SK-N-SH (cell line): ENCODE results near the gene MROH7. TPM values are rescaled to one million over a fixed set of nuclear protein-coding genes. Genes with fewer than 3 reads are reported as not detected.
"Not testable (repeated sequence)": the region's sequence is repeated elsewhere in the genome, so short reads cannot be mapped to it uniquely, and the experiment has no call there.

Experiments used
- CTCF ChIA-PET: fragments of 300-600, 350-600 bp; formaldehyde crosslinking; extraction: SDS; loops from one replicate; lab custom pipeline; 2021; lab: Yijun Ruan, JAX
- POLR2A ChIA-PET: fragments of 350-600 bp; sonication (Branson Sonifier 250); formaldehyde crosslinking; extraction: SDS; loops from one replicate; lab custom pipeline; 2020; ENCODE audit warnings: antibody characterized with exemption, inconsistent platforms; lab: Yijun Ruan, JAX
- DNase-seq: peaks from one replicate; pipeline ENCODE4 v3.0.0; 2012
- H2AFZ ChIP-seq: fragments of 200-600 bp; sonication (generic); 2 replicates; pipeline ENCODE4 v1.8.1; 2016; ENCODE audit warnings: antibody characterized with exemption, mild to moderate bottlenecking, low read depth
- H3F3A ChIP-seq: fragments of 200-600 bp; sonication (generic); replicated peaks from 2 replicates; pipeline ENCODE3; 2016; ENCODE audit warnings: antibody characterized with exemption, mild to moderate bottlenecking; ENCODE audit not compliant: insufficient read depth
- H3K27ac ChIP-seq, 2 experiments: fragments of 200-500 bp in 1 of 2; fragments of 200-600 bp in 1 of 2; sonication (Bioruptor generic) in 1 of 2; sonication (generic), shearing (Covaris generic) in 1 of 2; 2 replicates each; pipeline versions ENCODE4 v1.5.1 to v1.6.1; 2014 to 2016; ENCODE audit warnings: low read depth in 2 of 2, inconsistent platforms in 1 of 2, low read length in 1 of 2, mild to moderate bottlenecking in 1 of 2, mixed read lengths in 1 of 2
- H3K27me3 ChIP-seq: fragments of 200-600 bp; sonication (generic), shearing (Covaris generic); 2 replicates; pipeline ENCODE4 v1.6.1; 2016; ENCODE audit warnings: mixed run types; ENCODE audit not compliant: insufficient read depth
- H3K36me3 ChIP-seq, 2 experiments: fragments of 200-500 bp in 1 of 2; fragments of 200-600 bp in 1 of 2; sonication (Bioruptor generic) in 1 of 2; sonication (generic) in 1 of 2; replicated peaks in 1 of 2; 2 replicates each; pipeline versions ENCODE3 to v1.5.1; 2014 to 2016; ENCODE audit warnings: low read length in 1 of 2, mild to moderate bottlenecking in 1 of 2; ENCODE audit not compliant: insufficient read depth in 2 of 2, control insufficient read depth in 1 of 2
- H3K4me1 ChIP-seq, 2 experiments: fragments of 200-500 bp in 1 of 2; fragments of 200-600 bp in 1 of 2; sonication (Bioruptor generic) in 1 of 2; sonication (generic), shearing (Covaris generic) in 1 of 2; 2 replicates each; pipeline versions ENCODE4 v1.5.1 to v1.6.1; 2014 to 2016; ENCODE audit warnings: low read depth in 1 of 2, low read length in 1 of 2, mixed run types in 1 of 2; ENCODE audit not compliant: insufficient read depth in 2 of 2, control insufficient read depth in 1 of 2
- H3K4me2 ChIP-seq: fragments of 200-600 bp; sonication (generic), shearing (Covaris generic); 2 replicates; pipeline ENCODE4 v1.6.1; 2017; ENCODE audit warnings: mixed run types
- H3K4me3 ChIP-seq, 2 experiments: fragments of 200-500 bp in 1 of 2; fragments of 200-600 bp in 1 of 2; sonication (Bioruptor generic) in 1 of 2; sonication (generic), shearing (Covaris generic) in 1 of 2; 2 replicates each; pipeline versions ENCODE4 v1.5.1 to v1.8.1; 2014 to 2016; ENCODE audit warnings: low read depth in 2 of 2, inconsistent platforms in 1 of 2, low read length in 1 of 2, mild to moderate bottlenecking in 1 of 2, mixed read lengths in 1 of 2, moderate library complexity in 1 of 2
- H3K79me2 ChIP-seq: fragments of 200-600 bp; sonication (generic); 2 replicates; pipeline ENCODE4 v1.8.1; 2017; ENCODE audit warnings: mild to moderate bottlenecking; ENCODE audit not compliant: insufficient read depth
- H3K9ac ChIP-seq: fragments of 200-600 bp; sonication (generic); 2 replicates; pipeline ENCODE4 v1.6.1; 2017; ENCODE audit warnings: mixed run types
- H3K9me2 ChIP-seq: fragments of 200-600 bp; sonication (generic); 2 replicates; pipeline ENCODE4 v1.6.1; 2017; ENCODE audit warnings: mixed run types
- H3K9me3 ChIP-seq: fragments of 200-600 bp; sonication (generic); 2 replicates; pipeline ENCODE4 v1.6.1; 2017; ENCODE audit warnings: mixed run types, mild to moderate bottlenecking, moderate library complexity
- H4K20me1 ChIP-seq: fragments of 200-600 bp; sonication (generic); 2 replicates; pipeline ENCODE4 v1.6.1; 2017; ENCODE audit warnings: mild to moderate bottlenecking, mixed run types; ENCODE audit not compliant: insufficient read depth
- GATA2 ChIP-seq: sonication (generic); formaldehyde crosslinking; IDR thresholded peaks from 2 replicates; pipeline ENCODE4 v1.5.0; 2020; ENCODE audit warnings: mild to moderate bottlenecking, missing genetic modification reagents
- MEF2A ChIP-seq: IDR thresholded peaks from 2 replicates; pipeline ENCODE4 v1.4.0; 2012; ENCODE audit warnings: low read depth, borderline replicate concordance
- NFIC ChIP-seq: IDR thresholded peaks from 2 replicates; pipeline ENCODE4 v1.4.0; 2012; ENCODE audit warnings: borderline replicate concordance
- NRF1 ChIP-seq: IDR thresholded peaks from 2 replicates; pipeline ENCODE4 v1.6.1; 2012; ENCODE audit warnings: low read depth, mild to moderate bottlenecking, low read length
- POLR2AphosphoS5 ChIP-seq: IDR thresholded peaks from 2 replicates; pipeline ENCODE4 v1.6.1; 2012; ENCODE audit warnings: low read depth, low read length
- RFX5 ChIP-seq: IDR thresholded peaks from 2 replicates; pipeline ENCODE4 v1.6.1; 2012; ENCODE audit warnings: mild to moderate bottlenecking, improper control_type of control experiment, low read length
- RXRA ChIP-seq: IDR thresholded peaks from 2 replicates; pipeline ENCODE4 v1.4.0; 2012; ENCODE audit warnings: low read depth, mild to moderate bottlenecking, borderline replicate concordance
- TCF12 ChIP-seq: IDR thresholded peaks from 2 replicates; pipeline ENCODE4 v1.4.0; 2012
- WGBS: methylation state at CpG from one replicate; pipeline ENCODE4 v1.1.6; 2017; ENCODE audit warnings: low lambda C conversion rate; 5-methylcytosine and 5-hydroxymethylcytosine counted together
- polyA plus RNA-seq, 3 experiments: library from polyadenylated mRNA; depleted of rRNA; stranded (reverse); fragments of >200 nt; gene quantifications; 2 replicates each; pipeline ENCODE4 v1.2.3, GENCODE V29; 2012
- TF ChIP-seq, protein P1 (sequence below): fragments of 150-350 bp; IDR thresholded peaks from 2 replicates; pipeline ENCODE4 v1.6.1; 2017; ENCODE audit warnings: antibody characterized with exemption, low read length, low read depth, borderline replicate concordance
- TF ChIP-seq, protein P2 (sequence below): IDR thresholded peaks from 2 replicates; pipeline ENCODE4 v1.6.1; 2012; ENCODE audit warnings: mild to moderate bottlenecking, low read depth, low read length, moderate library complexity
- TF ChIP-seq, protein P3 (sequence below): fragments of 200-600 bp; sonication (generic); IDR thresholded peaks from 2 replicates; pipeline ENCODE4 v1.6.1; 2017; ENCODE audit warnings: antibody characterized with exemption, mild to moderate bottlenecking, moderate library complexity

MROH7 gene
- polyA plus RNA-seq, 1 of the 3 experiments (the other 2 are of a cell fraction), result 0.51 TPM

GRCh38 chr1:54627196-54627595 is 14.4 kb upstream of the MROH7 start:
- Histone ChIP-seq H3K4me3 (no peak overlapping the region), H3K9ac (no peak overlapping the region), H2AFZ (no peak overlapping the region), H3K27me3 (no peaks in the 10 kb centered on the region), H3K79me2 (no peaks in the 10 kb centered on the region), H3K9me2 (no peaks in the 10 kb centered on the region), H3F3A (no peaks in the 10 kb centered on the region), H4K20me1 (no peaks in the 10 kb centered on the region), H3K27ac (no peak overlapping the region)
- ChIA-PET CTCF (interaction anchor here (0.6 kb wide), 1 partner anchor 8 kb away, joined by 3 read pairs; no protein-coding TSS in a partner anchor), POLR2A (no interaction called here)
- WGBS, result 52% methylated on average over 4 of the region's 10 CpGs
- TF ChIP-seq MEF2A (no peak), RFX5 (no peak), TCF12 (no peak), RXRA (no peak), NRF1 (no peak), GATA2 (CRISPR knock-in tag) (no peak), POLR2AphosphoS5 (no peak), NFIC (no peak)
- TF ChIP-seq, protein P1, sequence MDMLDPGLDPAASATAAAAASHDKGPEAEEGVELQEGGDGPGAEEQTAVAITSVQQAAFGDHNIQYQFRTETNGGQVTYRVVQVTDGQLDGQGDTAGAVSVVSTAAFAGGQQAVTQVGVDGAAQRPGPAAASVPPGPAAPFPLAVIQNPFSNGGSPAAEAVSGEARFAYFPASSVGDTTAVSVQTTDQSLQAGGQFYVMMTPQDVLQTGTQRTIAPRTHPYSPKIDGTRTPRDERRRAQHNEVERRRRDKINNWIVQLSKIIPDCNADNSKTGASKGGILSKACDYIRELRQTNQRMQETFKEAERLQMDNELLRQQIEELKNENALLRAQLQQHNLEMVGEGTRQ, result no peak
- TF ChIP-seq, protein P2, sequence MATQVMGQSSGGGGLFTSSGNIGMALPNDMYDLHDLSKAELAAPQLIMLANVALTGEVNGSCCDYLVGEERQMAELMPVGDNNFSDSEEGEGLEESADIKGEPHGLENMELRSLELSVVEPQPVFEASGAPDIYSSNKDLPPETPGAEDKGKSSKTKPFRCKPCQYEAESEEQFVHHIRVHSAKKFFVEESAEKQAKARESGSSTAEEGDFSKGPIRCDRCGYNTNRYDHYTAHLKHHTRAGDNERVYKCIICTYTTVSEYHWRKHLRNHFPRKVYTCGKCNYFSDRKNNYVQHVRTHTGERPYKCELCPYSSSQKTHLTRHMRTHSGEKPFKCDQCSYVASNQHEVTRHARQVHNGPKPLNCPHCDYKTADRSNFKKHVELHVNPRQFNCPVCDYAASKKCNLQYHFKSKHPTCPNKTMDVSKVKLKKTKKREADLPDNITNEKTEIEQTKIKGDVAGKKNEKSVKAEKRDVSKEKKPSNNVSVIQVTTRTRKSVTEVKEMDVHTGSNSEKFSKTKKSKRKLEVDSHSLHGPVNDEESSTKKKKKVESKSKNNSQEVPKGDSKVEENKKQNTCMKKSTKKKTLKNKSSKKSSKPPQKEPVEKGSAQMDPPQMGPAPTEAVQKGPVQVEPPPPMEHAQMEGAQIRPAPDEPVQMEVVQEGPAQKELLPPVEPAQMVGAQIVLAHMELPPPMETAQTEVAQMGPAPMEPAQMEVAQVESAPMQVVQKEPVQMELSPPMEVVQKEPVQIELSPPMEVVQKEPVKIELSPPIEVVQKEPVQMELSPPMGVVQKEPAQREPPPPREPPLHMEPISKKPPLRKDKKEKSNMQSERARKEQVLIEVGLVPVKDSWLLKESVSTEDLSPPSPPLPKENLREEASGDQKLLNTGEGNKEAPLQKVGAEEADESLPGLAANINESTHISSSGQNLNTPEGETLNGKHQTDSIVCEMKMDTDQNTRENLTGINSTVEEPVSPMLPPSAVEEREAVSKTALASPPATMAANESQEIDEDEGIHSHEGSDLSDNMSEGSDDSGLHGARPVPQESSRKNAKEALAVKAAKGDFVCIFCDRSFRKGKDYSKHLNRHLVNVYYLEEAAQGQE, result no peak
- TF ChIP-seq, protein P3, sequence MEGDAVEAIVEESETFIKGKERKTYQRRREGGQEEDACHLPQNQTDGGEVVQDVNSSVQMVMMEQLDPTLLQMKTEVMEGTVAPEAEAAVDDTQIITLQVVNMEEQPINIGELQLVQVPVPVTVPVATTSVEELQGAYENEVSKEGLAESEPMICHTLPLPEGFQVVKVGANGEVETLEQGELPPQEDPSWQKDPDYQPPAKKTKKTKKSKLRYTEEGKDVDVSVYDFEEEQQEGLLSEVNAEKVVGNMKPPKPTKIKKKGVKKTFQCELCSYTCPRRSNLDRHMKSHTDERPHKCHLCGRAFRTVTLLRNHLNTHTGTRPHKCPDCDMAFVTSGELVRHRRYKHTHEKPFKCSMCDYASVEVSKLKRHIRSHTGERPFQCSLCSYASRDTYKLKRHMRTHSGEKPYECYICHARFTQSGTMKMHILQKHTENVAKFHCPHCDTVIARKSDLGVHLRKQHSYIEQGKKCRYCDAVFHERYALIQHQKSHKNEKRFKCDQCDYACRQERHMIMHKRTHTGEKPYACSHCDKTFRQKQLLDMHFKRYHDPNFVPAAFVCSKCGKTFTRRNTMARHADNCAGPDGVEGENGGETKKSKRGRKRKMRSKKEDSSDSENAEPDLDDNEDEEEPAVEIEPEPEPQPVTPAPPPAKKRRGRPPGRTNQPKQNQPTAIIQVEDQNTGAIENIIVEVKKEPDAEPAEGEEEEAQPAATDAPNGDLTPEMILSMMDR, result no peak
- TF ChIP-seq, all 33 proteins: peak for 0
- no peak overlapping the region for H3K4me2 ChIP-seq
- no peak for DNase-seq
- no peaks in the 10 kb centered on the region for H3K36me3 ChIP-seq
- no peaks in the 10 kb centered on the region for H3K9me3 ChIP-seq
- peaks cover 0 to 2% of the 10 kb centered on the region in 2 experiments; a peak in 1 of 4 replicates for H3K4me1 ChIP-seq

DNA sequence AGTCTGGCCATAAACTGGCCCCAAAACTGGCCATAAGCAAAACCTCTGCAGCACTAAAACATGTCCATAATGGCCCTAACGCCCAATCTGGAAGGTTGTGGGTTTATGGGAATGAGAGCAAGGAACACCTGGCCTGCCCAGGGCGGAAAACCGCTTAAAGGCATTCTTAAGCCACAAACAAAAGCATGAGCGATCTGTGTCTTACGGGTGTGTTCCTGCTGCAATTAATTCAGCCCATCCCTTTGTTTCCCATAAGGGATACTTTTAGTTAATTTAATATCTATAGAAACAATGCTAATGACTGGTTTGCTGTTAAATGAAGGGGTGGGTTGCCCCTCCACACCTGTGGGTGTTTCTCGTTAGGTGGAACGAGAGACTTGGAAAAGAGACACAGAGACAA is 5.8 kb upstream of the MROH7 start:
- H2AFZ ChIP-seq, H3K79me2 ChIP-seq, H3K9me2 ChIP-seq, H3K9ac ChIP-seq, H3K27me3 ChIP-seq, H4K20me1 ChIP-seq, DNase-seq, H3K27ac ChIP-seq, H3K36me3 ChIP-seq, POLR2A ChIA-PET, H3K4me3 ChIP-seq, H3K4me2 ChIP-seq, H3K4me1 ChIP-seq, H3K9me3 ChIP-seq, H3F3A ChIP-seq: not testable (repeated sequence)
- WGBS, result 74% methylated on average over 7 of the region's 7 CpGs
- CTCF ChIA-PET, result interaction anchor here (0.7 kb wide), 1 partner anchor 8 kb away, joined by 3 read pairs; no protein-coding TSS in a partner anchor

DNA sequence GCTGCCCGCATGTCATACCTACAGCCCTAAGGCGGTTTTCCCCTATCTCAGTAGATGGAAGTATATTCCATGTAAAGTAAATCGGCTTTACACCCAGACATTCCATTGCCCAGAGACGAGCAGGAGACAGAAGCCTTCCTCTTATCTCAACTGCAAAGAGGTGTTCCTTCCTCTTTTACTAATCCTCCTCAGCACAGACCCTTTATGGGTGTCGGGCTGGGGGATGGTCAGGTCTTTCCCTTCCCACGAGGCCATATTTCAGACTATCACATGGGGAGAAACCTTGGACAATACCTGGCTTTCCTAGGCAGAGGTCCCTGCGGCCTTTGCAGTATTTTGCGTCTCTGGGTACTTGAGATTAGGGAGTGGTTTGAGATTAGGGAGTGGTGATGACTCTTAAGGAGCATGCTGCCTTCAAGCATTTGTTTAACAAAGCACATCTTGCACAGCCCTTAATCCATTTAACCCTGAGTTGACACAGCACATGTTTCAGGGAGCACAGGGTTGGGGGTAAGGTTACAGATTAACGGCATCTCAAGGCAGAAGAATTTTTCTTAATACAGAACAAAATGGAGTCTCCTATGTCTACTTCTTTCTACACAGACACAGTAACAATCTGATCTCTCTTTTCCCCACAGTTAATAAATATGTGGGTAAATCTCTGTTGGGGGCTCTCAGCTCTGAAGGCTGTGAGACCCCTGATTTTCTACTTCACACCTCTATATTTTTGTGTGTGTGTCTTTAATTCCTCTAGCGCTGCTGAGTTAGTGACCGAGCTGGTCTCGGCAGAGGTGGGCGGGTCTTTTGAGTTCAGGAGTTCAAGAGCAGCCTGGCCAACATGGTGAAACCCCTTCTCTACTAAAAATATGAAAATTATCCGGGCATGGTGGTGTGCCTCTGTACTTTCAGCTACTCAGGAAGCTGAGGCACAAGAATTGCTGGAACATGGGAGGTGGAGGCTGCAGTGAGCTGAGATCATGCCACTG is 4.8 kb upstream of the MROH7 start:
- DNase-seq, H2AFZ ChIP-seq, H3K79me2 ChIP-seq, H3K9ac ChIP-seq, POLR2A ChIA-PET, H3K4me1 ChIP-seq, H3K36me3 ChIP-seq, H3K4me3 ChIP-seq, CTCF ChIA-PET, H3K27ac ChIP-seq, H3K9me2 ChIP-seq, H4K20me1 ChIP-seq, H3F3A ChIP-seq, H3K9me3 ChIP-seq, H3K4me2 ChIP-seq, H3K27me3 ChIP-seq: not testable (repeated sequence)
- 67% methylated on average over 13 of the region's 14 CpGs for WGBS
